GM21529 (cell line): ENCODE data around the gene PICK1.

Experiments
- ATAC-seq: cut with Tn5 transposase; IDR thresholded peaks from one replicate; pipeline ENCODE4 v1.9.1; 2021; ENCODE audit not compliant: unreplicated experiment

The PICK1 gene

GRCh38 chr22:38056969-38057891, at the start of gene PICK1:
Gene PICK1 (plus strand): TSS chr22:38057404. CDS start chr22:38057810, 406 bp downstream.
- no peak for ATAC-seq

GRCh38 chr22:38009000-38009806, 48.0 kb upstream of the PICK1 start:
- ATAC-seq: no peak

- ATAC-seq: no peak
Observed at GRCh38 chr22:38012604-38013072, 44.6 kb upstream of the PICK1 start.

- no peak for ATAC-seq
Observed at GRCh38 chr22:38014083-38014482, 43.1 kb upstream of the PICK1 start.

- no peak for ATAC-seq
Observed at GRCh38 chr22:38016182-38017151, 40.7 kb upstream of the PICK1 start.

GRCh38 chr22:38017272-38017920, 39.8 kb upstream of the PICK1 start:
- no peak for ATAC-seq

GRCh38 chr22:38017939-38018885, 39.0 kb upstream of the PICK1 start:
- ATAC-seq: no peak

- ATAC-seq: no peak
Observed at GRCh38 chr22:38018938-38019827, 38.0 kb upstream of the PICK1 start.

GRCh38 chr22:38021206-38021605, 36.0 kb upstream of the PICK1 start:
- ATAC-seq: no peak

- no peak for ATAC-seq
Observed at GRCh38 chr22:38023045-38023444, 34.2 kb upstream of the PICK1 start.

- ATAC-seq: no peak
Observed at GRCh38 chr22:38025514-38025913, 31.7 kb upstream of the PICK1 start.

GRCh38 chr22:38026130-38027111, 30.8 kb upstream of the PICK1 start:
- ATAC-seq: no peak

- no peak for ATAC-seq
Observed at GRCh38 chr22:38027487-38027886, 29.7 kb upstream of the PICK1 start.

- no peak for ATAC-seq
Observed at GRCh38 chr22:38028344-38029130, 28.7 kb upstream of the PICK1 start.

GRCh38 chr22:38029370-38029769, 27.8 kb upstream of the PICK1 start:
- ATAC-seq: no peak

GRCh38 chr22:38029901-38030300, 27.3 kb upstream of the PICK1 start:
- no peak for ATAC-seq
